Fibroblast of lung (primary cell): Measurements from ENCODE around the gene ZNF143. TPM values are rescaled to one million over a fixed set of nuclear protein-coding genes. Genes with fewer than 3 reads are reported as not detected.
A peak's percentile ranks its signal among the peaks of the same experiment; 100 is the strongest.

Experiments
- DNase-seq, 2 donors: peaks; one replicate each; pipeline versions ENCODE4 v3.0.0 to v3.0.0-alpha.2; 2010; ENCODE audit warnings: low read depth in 2 of 2
- H2AFZ ChIP-seq: 2 replicates; pipeline ENCODE4 v1.5.1; 2012; ENCODE audit warnings: low read length, control low read depth, inconsistent platforms
- H3K27ac ChIP-seq: 2 replicates; pipeline ENCODE4 v1.5.1; 2011; ENCODE audit warnings: low read length, control low read depth; ENCODE audit not compliant: insufficient read depth
- H3K27me3 ChIP-seq: 2 replicates; pipeline ENCODE4 v1.5.1; 2011; ENCODE audit warnings: mild to moderate bottlenecking, low read length; ENCODE audit not compliant: control insufficient read depth, insufficient read depth
- H3K36me3 ChIP-seq: 2 replicates; pipeline ENCODE4 v1.5.1; 2011; ENCODE audit warnings: low read length; ENCODE audit not compliant: control insufficient read depth, insufficient read depth
- H3K4me1 ChIP-seq: 2 replicates; pipeline ENCODE4 v1.5.1; 2011; ENCODE audit warnings: low read length; ENCODE audit not compliant: control insufficient read depth, insufficient read depth; ENCODE audit errors: extremely low read depth
- H3K4me2 ChIP-seq: 2 replicates; pipeline ENCODE4 v1.5.1; 2011; ENCODE audit warnings: low read length, control low read depth; ENCODE audit not compliant: insufficient read depth; ENCODE audit errors: extremely low read depth
- H3K4me3 ChIP-seq, 4 experiments: fragments of 200-600 bp in 1 of 4; sonication (generic) in 1 of 4; replicated peaks in 1 of 4; 2 replicates each; pipeline ENCODE4 v1.5.1; 2011 to 2016; ENCODE audit warnings: low read length in 4 of 4, low read depth in 3 of 4, mild to moderate bottlenecking in 3 of 4, control low read depth in 2 of 4, inconsistent platforms in 1 of 4, mixed read lengths in 1 of 4; ENCODE audit not compliant: insufficient read depth in 1 of 4; ENCODE audit errors: control extremely low read depth in 1 of 4
- H3K79me2 ChIP-seq: 2 replicates; pipeline ENCODE4 v1.5.1; 2012; ENCODE audit warnings: mild to moderate bottlenecking, low read length, inconsistent platforms; ENCODE audit not compliant: control insufficient read depth, insufficient read depth
- H3K9ac ChIP-seq: 2 replicates; pipeline ENCODE4 v1.5.1; 2011; ENCODE audit warnings: mild to moderate bottlenecking, low read length, control low read depth; ENCODE audit not compliant: insufficient read depth
- H3K9me3 ChIP-seq: 2 replicates; pipeline ENCODE4 v1.5.1; 2012; ENCODE audit warnings: low read depth, low read length; ENCODE audit not compliant: control insufficient read depth, insufficient read depth
- H4K20me1 ChIP-seq: 2 replicates; pipeline ENCODE4 v1.5.1; 2011; ENCODE audit warnings: low read length; ENCODE audit not compliant: control insufficient read depth, insufficient read depth; ENCODE audit errors: extremely low read depth
- CTCF ChIP-seq, 2 donors: IDR thresholded peaks in 1 of 2; conservative IDR thresholded peaks in 1 of 2; 1 replicate in 1 of 2; 2 replicates in 1 of 2; pipeline ENCODE4 v1.5.1; 2011 to 2012; ENCODE audit warnings: low read length in 2 of 2, control low read depth in 1 of 2, inconsistent platforms in 1 of 2, low read depth in 1 of 2, mild to moderate bottlenecking in 1 of 2
- EZH2 ChIP-seq: IDR thresholded peaks from 2 replicates; pipeline ENCODE4 v1.5.1; 2012; ENCODE audit warnings: low read length, control low read depth, mild to moderate bottlenecking; ENCODE audit errors: missing control alignments
- polyA plus RNA-seq, 2 donors: library from polyadenylated mRNA; depleted of rRNA in 1 of 2; stranded (reverse) in 1 of 2; unstranded in 1 of 2; fragments of >200 nt; gene quantifications; 2 replicates each; pipeline ENCODE4 v1.2.1, GENCODE V29; 2011 to 2012; ENCODE audit warnings: missing spikeins in 1 of 2
- total RNA-seq: library from RNA; depleted of rRNA; stranded (reverse); fragments of >200 nt; gene quantifications from 2 replicates; pipeline ENCODE4 v1.2.1, GENCODE V29; 2014

The ZNF143 gene
- total and polyA plus RNA-seq, 2 donors (not counting 1 experiment from before 2014, with no cell fraction given): 22.6 to 36.2 TPM

GRCh38 chr11:9506489-9507276 is 45.9 kb downstream of the ZNF143 start:
- Histone ChIP-seq H4K20me1 (no peaks in the 10 kb centered on the region), H3K27me3 (no peaks in the 10 kb centered on the region), H3K9ac (no peak overlapping the region), H3K4me3 (no peak overlapping the region), H3K27ac (no peak overlapping the region), H3K36me3 (no peaks in the 10 kb centered on the region), H3K79me2 (no peaks in the 10 kb centered on the region), H3K4me2 (no peak overlapping the region), H3K4me1 (peaks cover 3% of the 10 kb centered on the region), H3K9me3 (no peaks in the 10 kb centered on the region), H2AFZ (no peak overlapping the region)
- DNase-seq: peak; percentile 71 to 85
- TF ChIP-seq CTCF (conservative IDR thresholded peaks at IDR 0.05 in 1 of 2, IDR thresholded peaks at IDR 0.05 in 1 of 2; ENCODE audit: low read depth in 1 of 2, low read length in 2 of 2): peak; percentile 89
- no peak for TF ChIP-seq EZH2

GRCh38 chr11:9507277-9507580 is 46.4 kb downstream of the ZNF143 start:
- H3K4me1 ChIP-seq: peaks cover 3% of the 10 kb centered on the region

GRCh38 chr11:9509041-9509440 is 48.2 kb downstream of the ZNF143 start:
- no peaks in the 10 kb centered on the region for H3K9me3 ChIP-seq
- H3K79me2 ChIP-seq: no peaks in the 10 kb centered on the region
- H3K9ac ChIP-seq: no peak overlapping the region
- H4K20me1 ChIP-seq: no peaks in the 10 kb centered on the region
- peaks cover 3% of the 10 kb centered on the region for H3K4me1 ChIP-seq
- H3K4me3 ChIP-seq: no peak overlapping the region
- no peak overlapping the region for H3K27ac ChIP-seq
- no peak for DNase-seq
- TF ChIP-seq CTCF (conservative IDR thresholded peaks at IDR 0.05 in 1 of 2, IDR thresholded peaks at IDR 0.05 in 1 of 2; ENCODE audit: low read depth in 1 of 2, low read length in 2 of 2) (no peak), EZH2 (no peak)
- H3K4me2 ChIP-seq: no peak overlapping the region
- peaks cover 2% of the 10 kb centered on the region for H3K36me3 ChIP-seq
- H2AFZ ChIP-seq: no peak overlapping the region
- no peaks in the 10 kb centered on the region for H3K27me3 ChIP-seq

More at GRCh38 chr11:9507277-9507580, 46.4 kb downstream of the ZNF143 start:
- TF ChIP-seq EZH2 (no peak), CTCF (conservative IDR thresholded peaks at IDR 0.05 in 1 of 2, IDR thresholded peaks at IDR 0.05 in 1 of 2; ENCODE audit: low read depth in 1 of 2, low read length in 2 of 2) (no peak)
- no peak overlapping the region for H3K4me2 ChIP-seq
- H3K9ac ChIP-seq: no peak overlapping the region
- H3K27me3 ChIP-seq: no peaks in the 10 kb centered on the region
- DNase-seq: no peak
- no peak overlapping the region for H3K4me3 ChIP-seq
- H3K9me3 ChIP-seq: no peaks in the 10 kb centered on the region
- no peaks in the 10 kb centered on the region for H4K20me1 ChIP-seq
- no peaks in the 10 kb centered on the region for H3K79me2 ChIP-seq
- no peak overlapping the region for H2AFZ ChIP-seq
- no peaks in the 10 kb centered on the region for H3K36me3 ChIP-seq
- no peak overlapping the region for H3K27ac ChIP-seq
